Ovary (tissue), 9 donors: Measurements from ENCODE around the gene SF1. TPM values are rescaled to one million over a fixed set of nuclear protein-coding genes. Genes with fewer than 3 reads are reported as not detected.

ENCODE experiments used
- DNase-seq, 5 donors: peaks; one replicate each; pipeline ENCODE4 v3.0.0-alpha.2; 2019 to 2020
- H3K27ac ChIP-seq, 2 donors: fragments of 200-600 bp; one replicate each; pipeline versions ENCODE4 v1.5.1 to v1.8.0; 2019 to 2022
- H3K27me3 ChIP-seq: fragments of 200-600 bp; one replicate; pipeline ENCODE4 v1.8.0; 2022
- H3K36me3 ChIP-seq: fragments of 200-600 bp; sonication (generic); one replicate; pipeline ENCODE4 v1.5.1; 2019
- H3K4me1 ChIP-seq: one replicate; pipeline ENCODE4 v1.8.1; 2013; ENCODE audit warnings: mild to moderate bottlenecking, moderate library complexity; ENCODE audit not compliant: insufficient read depth
- H3K4me3 ChIP-seq: fragments of 200-600 bp; sonication (generic); one replicate; pipeline ENCODE4 v1.5.1; 2017
- H3K9me3 ChIP-seq, 2 donors: fragments of 200-600 bp in 1 of 2; sonication (generic) in 1 of 2; one replicate each; pipeline versions ENCODE4 v1.5.1 to v1.8.1; 2013 to 2019; ENCODE audit warnings: mild to moderate bottlenecking in 1 of 2, moderate library complexity in 1 of 2
- CTCF ChIP-seq, 3 donors: fragments of 450-650 bp in 2 of 3; fragments of 200-600 bp in 1 of 3; IDR thresholded peaks; one replicate each; pipeline versions ENCODE4 v1.5.1 to v1.8.0; 2016 to 2022; ENCODE audit warnings: antibody characterized with exemption in 3 of 3, mild to moderate bottlenecking in 1 of 3
- EP300 ChIP-seq: sonication (generic); formaldehyde crosslinking; IDR thresholded peaks from one replicate; pipeline ENCODE4 v1.6.1; 2017; ENCODE audit warnings: antibody characterized with exemption
- POLR2A ChIP-seq: fragments of 450-650 bp; IDR thresholded peaks from one replicate; pipeline ENCODE4 v1.6.1; 2017; ENCODE audit warnings: antibody characterized with exemption, mild to moderate bottlenecking, moderate library complexity
- WGBS, 3 donors: extraction: QIAGEN DNeasy Blood & Tissue Kit in 1 of 3; methylation state at CpG; one replicate each; pipeline versions ENCODE4 v1.1.5 to v1.1.7; 2013 to 2017; 5-methylcytosine and 5-hydroxymethylcytosine counted together
- intact Hi-C, 4 donors: fragments of 100-400 bp; cut with DNase I; formaldehyde crosslinking; loops; one replicate each; pipeline versions ENCODE4 v1.11.0 to v1.15.1; 2022 to 2023
- polyA plus RNA-seq, 2 donors: library from polyadenylated mRNA; stranded (reverse); fragments of 200-250 nt in 1 of 2; fragments of 350-450 nt in 1 of 2; fragmentation: Illumina TruSeq in 1 of 2; extraction: RNeasy Lipid Tissue Mini Kit (QIAGEN cat#74804) in 1 of 2; gene quantifications; one replicate each; pipeline ENCODE4 v1.2.3, GENCODE V29; 2013 to 2014
- total RNA-seq, 7 donors: library from RNA; depleted of rRNA in 2 of 7; stranded (reverse); fragments of >200 nt in 2 of 7; fragmentation: NEBNext Ultra II Directional in 3 of 7; extraction: Animal tissue kit (Norgen Biotek cat#: 25700) in 3 of 7; gene quantifications; one replicate each; pipeline versions ENCODE4 v1.1.0 to v1.2.4, GENCODE V29; 2016 to 2023
- donor health status: DM: no; HTN: no; CAD: no; lungs with moderate emphysema.
- donor health status: DM: no; HTN: no; CAD: no.
- donor health status: Bipolar disorder and iron deficiency.
- donor health status: DM: yes; HTN: yes; CAD: no.
- donor health status: DM: no; HTN: no; CAD: no.
- donor health status: DM: yes; HTN: yes; CAD: no.

The SF1 gene
- total and polyA plus RNA-seq, 9 donors, result 131 to 388 (median 306) TPM

- no peaks in the 10 kb centered on the region for H3K36me3 ChIP-seq
- no peak for DNase-seq
- no peaks in the 10 kb centered on the region for H3K27me3 ChIP-seq
- H3K9me3 ChIP-seq, result no peaks in the 10 kb centered on the region
- H3K4me1 ChIP-seq, result peaks cover 14% of the 10 kb centered on the region
- intact Hi-C loops, result no loop called here
- WGBS, 3 donors, result 85 to 88% (median 85%) methylated on average over 15 of the region's 15 CpGs
- no peak overlapping the region for H3K4me3 ChIP-seq
- H3K27ac ChIP-seq, result no peak overlapping the region
- TF ChIP-seq CTCF (IDR thresholded peaks at IDR 0.05), result no peak
- TF ChIP-seq EP300, result no peak
- TF ChIP-seq POLR2A, result no peak
Observed at GRCh38 chr11:64758330-64759079, 19.8 kb downstream of the SF1 start.

- WGBS, 3 donors, result 80 to 86% (median 82%) methylated on average over 18 to 19 of the region's 19 CpGs
- Histone ChIP-seq H3K4me3 (no peak overlapping the region), H3K9me3 (no peaks in the 10 kb centered on the region), H3K27ac (no peak overlapping the region), H3K4me1 (peaks cover 14% of the 10 kb centered on the region), H3K27me3 (no peaks in the 10 kb centered on the region), H3K36me3 (no peaks in the 10 kb centered on the region)
- intact Hi-C loops, result no loop called here
- no peak for TF ChIP-seq EP300
- no peak for TF ChIP-seq POLR2A
- TF ChIP-seq CTCF (IDR thresholded peaks at IDR 0.05), result no peak
- DNase-seq, result peak in 1 of 5 donors; percentile 17
Observed at GRCh38 chr11:64757549-64758329, 20.6 kb downstream of the SF1 start.

- no peak overlapping the region for H3K27ac ChIP-seq
- no peaks in the 10 kb centered on the region for H3K36me3 ChIP-seq
- H3K9me3 ChIP-seq, result no peaks in the 10 kb centered on the region
- H3K27me3 ChIP-seq, result no peaks in the 10 kb centered on the region
- no peak overlapping the region for H3K4me3 ChIP-seq
- TF ChIP-seq EP300 (no peak), CTCF (IDR thresholded peaks at IDR 0.05) (no peak), POLR2A (no peak)
- H3K4me1 ChIP-seq, result peaks cover 12% of the 10 kb centered on the region
- intact Hi-C loops, result no loop called here
- 87 to 89% (median 89%) methylated on average over 13 of the region's 13 CpGs for WGBS, 3 donors
- peak in 1 of 5 donors; percentile 2 for DNase-seq
Observed at GRCh38 chr11:64755681-64756361, 22.5 kb downstream of the SF1 start.

DNA sequence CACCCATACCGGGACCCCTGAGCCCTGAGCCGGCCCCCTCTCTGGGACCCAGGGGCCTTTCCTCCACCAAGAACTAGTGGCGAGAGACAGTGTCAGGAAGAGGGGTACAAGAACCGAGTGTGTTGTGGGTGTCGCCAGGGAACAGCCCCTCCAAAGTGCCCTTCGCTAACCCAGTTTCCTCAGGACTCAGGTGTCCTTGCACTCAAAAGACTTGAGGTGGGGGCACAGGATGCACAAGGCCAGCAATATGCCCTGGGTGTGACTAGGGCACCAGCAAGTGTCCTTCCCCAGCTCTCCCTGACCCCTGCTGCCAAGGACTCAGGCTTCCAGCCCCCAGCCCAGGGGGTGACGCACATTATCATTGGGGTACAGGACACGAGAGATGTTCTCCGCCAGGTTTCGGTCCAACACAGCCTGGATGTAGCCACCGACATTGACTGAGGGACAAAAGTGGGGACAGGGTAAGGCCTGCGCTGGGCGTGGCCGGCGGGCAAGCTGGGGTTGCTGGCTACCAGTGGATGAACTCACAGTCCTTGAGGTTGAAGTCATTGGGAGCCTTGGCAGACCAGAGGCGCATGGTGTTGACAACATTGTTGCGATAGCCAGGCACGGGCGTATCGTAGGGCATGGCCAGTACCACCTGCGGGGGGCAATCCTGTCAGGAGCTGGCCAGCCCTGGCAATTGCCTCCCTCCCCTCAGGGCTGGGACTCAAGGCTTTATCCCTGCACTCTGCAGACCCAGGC lies 23.3 kb downstream of the SF1 start:
- no peak for TF ChIP-seq POLR2A
- TF ChIP-seq EP300, result no peak
- no peak for TF ChIP-seq CTCF (IDR thresholded peaks at IDR 0.05)
- intact Hi-C loops, result no loop called here
- H3K9me3 ChIP-seq, result no peaks in the 10 kb centered on the region
- 91 to 94% (median 94%) methylated on average over 21 of the region's 21 CpGs for WGBS, 3 donors
- no peaks in the 10 kb centered on the region for H3K36me3 ChIP-seq
- no peak overlapping the region for H3K27ac ChIP-seq
- DNase-seq, result peak in 1 of 5 donors; percentile 13
- no peak overlapping the region for H3K4me3 ChIP-seq
- peaks cover 7% of the 10 kb centered on the region for H3K4me1 ChIP-seq
- no peaks in the 10 kb centered on the region for H3K27me3 ChIP-seq
